HEK293 (cell line): ENCODE results near the gene UBE2J2.

ENCODE experiments used
- KLF1 ChIP-seq: fragments of 450-650 bp; formaldehyde crosslinking; IDR thresholded peaks from 2 replicates; pipeline ENCODE4 v1.5.1; 2016; ENCODE audit warnings: missing biosample characterization, missing genetic modification characterization
- ZNF184 ChIP-seq: fragments of 450-650 bp; IDR thresholded peaks from 2 replicates; pipeline ENCODE4 v1.5.1; 2018; ENCODE audit warnings: missing biosample characterization, mild to moderate bottlenecking, missing genetic modification characterization
- ZNF302 ChIP-seq: fragments of 450-650 bp; formaldehyde crosslinking; IDR thresholded peaks from 2 replicates; pipeline ENCODE4 v1.5.1; 2016; ENCODE audit warnings: missing biosample characterization, missing genetic modification characterization, low read depth
- TF ChIP-seq, protein P1 (sequence below): fragments of 450-650 bp; formaldehyde crosslinking; IDR thresholded peaks from 2 replicates; pipeline ENCODE4 v1.5.1; 2016; ENCODE audit warnings: missing biosample characterization, missing genetic modification characterization

DNA sequence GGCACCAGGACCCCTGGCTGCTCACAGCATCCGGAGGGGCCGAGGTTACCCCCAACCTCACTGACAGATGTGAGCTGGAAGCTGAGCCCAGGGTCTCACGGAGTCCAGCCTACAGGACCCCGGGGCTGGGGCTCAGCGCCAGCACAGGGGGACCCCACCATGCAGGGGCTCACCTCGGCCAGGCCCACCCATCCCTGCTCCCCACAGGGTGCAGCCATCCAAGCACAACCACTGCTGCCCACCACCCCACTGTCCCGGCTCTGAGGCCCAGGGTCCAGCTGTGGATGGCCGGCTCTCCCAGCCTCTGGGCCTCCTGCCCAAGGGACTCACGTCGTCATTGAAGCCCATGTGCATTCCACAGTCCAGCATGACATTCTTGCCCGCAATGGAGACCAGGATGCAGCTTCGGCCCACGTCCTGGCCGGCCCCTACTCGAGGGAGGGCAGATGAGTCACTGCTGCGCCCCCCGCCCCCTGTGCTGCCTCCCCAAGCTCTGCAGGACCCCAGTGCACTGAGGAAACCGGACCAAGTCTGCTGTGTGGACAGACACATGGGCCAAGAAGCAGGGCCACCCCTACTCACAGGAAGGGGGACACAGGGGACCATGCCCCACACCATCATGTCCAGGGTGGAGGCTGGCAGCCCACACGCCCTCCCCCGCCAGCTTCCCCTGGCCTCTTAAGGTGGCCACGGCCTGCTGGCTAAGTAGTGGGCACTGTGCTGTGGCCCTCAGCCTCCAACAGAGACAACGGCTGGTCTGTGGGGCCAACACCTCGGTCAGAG, 47.2 kb upstream of the UBE2J2 start:
- TF ChIP-seq, protein P1, sequence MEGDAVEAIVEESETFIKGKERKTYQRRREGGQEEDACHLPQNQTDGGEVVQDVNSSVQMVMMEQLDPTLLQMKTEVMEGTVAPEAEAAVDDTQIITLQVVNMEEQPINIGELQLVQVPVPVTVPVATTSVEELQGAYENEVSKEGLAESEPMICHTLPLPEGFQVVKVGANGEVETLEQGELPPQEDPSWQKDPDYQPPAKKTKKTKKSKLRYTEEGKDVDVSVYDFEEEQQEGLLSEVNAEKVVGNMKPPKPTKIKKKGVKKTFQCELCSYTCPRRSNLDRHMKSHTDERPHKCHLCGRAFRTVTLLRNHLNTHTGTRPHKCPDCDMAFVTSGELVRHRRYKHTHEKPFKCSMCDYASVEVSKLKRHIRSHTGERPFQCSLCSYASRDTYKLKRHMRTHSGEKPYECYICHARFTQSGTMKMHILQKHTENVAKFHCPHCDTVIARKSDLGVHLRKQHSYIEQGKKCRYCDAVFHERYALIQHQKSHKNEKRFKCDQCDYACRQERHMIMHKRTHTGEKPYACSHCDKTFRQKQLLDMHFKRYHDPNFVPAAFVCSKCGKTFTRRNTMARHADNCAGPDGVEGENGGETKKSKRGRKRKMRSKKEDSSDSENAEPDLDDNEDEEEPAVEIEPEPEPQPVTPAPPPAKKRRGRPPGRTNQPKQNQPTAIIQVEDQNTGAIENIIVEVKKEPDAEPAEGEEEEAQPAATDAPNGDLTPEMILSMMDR (tag by site-specific recombination) = no peak
- TF ChIP-seq ZNF184 (no peak), KLF1 (tag by site-specific recombination) (no peak), ZNF302 (tag by site-specific recombination) (no peak)
